Brain microvascular endothelial cell (primary cell): ENCODE data around the gene FNBP1.
"Not testable (repeated sequence)": the region's sequence is repeated elsewhere in the genome, so short reads cannot be mapped to it uniquely, and the experiment has no call there.

Experiments
- DNase-seq: peaks from one replicate; pipeline ENCODE4 v3.0.0-alpha.2; 2020
- H3K27ac ChIP-seq: fragments of 250-450 bp; sonication (Bioruptor Pico); 2 replicates; pipeline ENCODE4 v1.5.1; 2020; ENCODE audit warnings: mild to moderate bottlenecking, moderate library complexity
- H3K27me3 ChIP-seq: fragments of 250-450 bp; sonication (Bioruptor Pico); replicated peaks from 2 replicates; pipeline ENCODE4 v1.5.1; 2020; ENCODE audit warnings: mild to moderate bottlenecking
- H3K36me3 ChIP-seq: fragments of 250-450 bp; sonication (Bioruptor Pico); replicated peaks from 2 replicates; pipeline ENCODE4 v1.5.1; 2020; ENCODE audit warnings: mild to moderate bottlenecking
- H3K4me3 ChIP-seq: 2 replicates; pipeline ENCODE4 v1.5.1; 2011; ENCODE audit warnings: low read depth, mild to moderate bottlenecking, control low read depth, low read length, moderate library complexity
- CTCF ChIP-seq: IDR thresholded peaks from 2 replicates; pipeline ENCODE4 v1.5.1; 2011; ENCODE audit warnings: low read depth, mild to moderate bottlenecking, moderate library complexity, low read length, control low read depth, inconsistent platforms; ENCODE audit errors: missing control alignments
- in situ Hi-C: cut with HindIII; loops from 2 replicates; pipeline ENCODE4 v1.10.0; 2017; ENCODE audit warnings: low sequenced_read_pairs, low pct_ligation_motif_present

FNBP1 gene

GRCh38 chr9:129894120-129894823, 148.7 kb downstream of the FNBP1 start:
- in situ Hi-C loops: no loop called here
- no peak overlapping the region for H3K27ac ChIP-seq
- no peak for TF ChIP-seq CTCF
- no peaks in the 10 kb centered on the region for H3K27me3 ChIP-seq
- DNase-seq: no peak
- peaks cover 10% of the 10 kb centered on the region for H3K36me3 ChIP-seq
- no peak overlapping the region for H3K4me3 ChIP-seq

- Histone ChIP-seq H3K27ac (no peak overlapping the region), H3K4me3 (no peak overlapping the region), H3K36me3 (peaks cover 10% of the 10 kb centered on the region), H3K27me3 (no peaks in the 10 kb centered on the region)
- DNase-seq: no peak
- TF ChIP-seq CTCF: no peak
- in situ Hi-C loops: no loop called here
Measured at GRCh38 chr9:129891569-129891968, 151.4 kb downstream of the FNBP1 start.

- DNase-seq, H3K4me3 ChIP-seq, in situ Hi-C loops, H3K27ac ChIP-seq, H3K27me3 ChIP-seq: not testable (repeated sequence)
- peaks cover 10% of the 10 kb centered on the region for H3K36me3 ChIP-seq
Measured at GRCh38 chr9:129890718-129891299, 152.2 kb downstream of the FNBP1 start.

GRCh38 chr9:129889941-129890717, 152.9 kb downstream of the FNBP1 start:
- DNase-seq: no peak
- TF ChIP-seq CTCF: no peak

DNA sequence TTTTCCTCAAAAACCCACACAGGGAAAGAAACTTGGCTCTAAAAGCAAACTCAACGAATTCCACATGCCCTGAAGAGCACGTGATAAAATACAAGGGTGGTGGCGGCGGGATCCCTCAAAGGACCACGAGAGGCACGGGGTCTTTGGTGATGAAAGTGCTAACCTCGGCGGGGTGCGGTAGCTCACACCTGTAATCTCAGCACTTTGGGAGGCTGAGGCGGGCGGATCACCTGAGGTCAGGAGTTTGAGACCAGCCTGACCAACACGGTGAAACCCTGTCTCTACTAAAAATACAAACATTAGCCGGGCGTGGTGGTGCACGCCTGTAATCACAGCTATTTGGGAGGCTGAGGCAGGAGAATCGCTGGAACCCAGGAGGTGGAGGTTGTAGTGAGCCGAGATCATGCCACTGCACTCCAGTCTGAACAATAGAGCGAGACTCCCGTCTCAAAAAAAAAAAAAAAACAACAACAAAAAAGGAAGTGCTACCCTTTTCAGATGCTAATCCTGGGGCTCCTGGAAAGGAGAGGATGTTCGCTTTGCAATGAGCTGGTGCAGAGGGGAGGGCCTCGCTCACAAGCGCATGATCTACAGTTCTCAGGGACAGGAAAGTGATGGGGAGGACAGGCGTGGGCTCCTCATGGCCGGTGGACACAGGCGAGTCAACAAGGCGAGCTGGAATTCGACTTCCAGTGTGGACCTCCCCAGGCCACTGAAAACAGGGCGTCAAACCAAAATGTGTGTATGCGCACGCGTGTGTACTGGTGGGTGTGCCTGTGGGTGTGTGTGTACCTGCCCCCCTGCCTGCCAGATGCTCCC, 153.7 kb downstream of the FNBP1 start:
- no peak overlapping the region for H3K27ac ChIP-seq
- in situ Hi-C loops: no loop called here
- no peaks in the 10 kb centered on the region for H3K27me3 ChIP-seq
- H3K4me3 ChIP-seq: no peak overlapping the region
- H3K36me3 ChIP-seq: peaks cover 5% of the 10 kb centered on the region
- no peak for DNase-seq
- TF ChIP-seq CTCF: no peak

More at GRCh38 chr9:129889941-129890717, 152.9 kb downstream of the FNBP1 start:
- no peak overlapping the region for H3K27ac ChIP-seq
- H3K36me3 ChIP-seq: peaks cover 8% of the 10 kb centered on the region
- H3K27me3 ChIP-seq: no peaks in the 10 kb centered on the region
- in situ Hi-C loops: no loop called here
- no peak overlapping the region for H3K4me3 ChIP-seq
